ENCODE results near the gene GNL2. TPM values are rescaled to one million over a fixed set of nuclear protein-coding genes. Genes with fewer than 3 reads are reported as not detected.

The GNL2 gene
- polyA plus RNA-seq, 1 experiment, result 43.6 TPM

DNA sequence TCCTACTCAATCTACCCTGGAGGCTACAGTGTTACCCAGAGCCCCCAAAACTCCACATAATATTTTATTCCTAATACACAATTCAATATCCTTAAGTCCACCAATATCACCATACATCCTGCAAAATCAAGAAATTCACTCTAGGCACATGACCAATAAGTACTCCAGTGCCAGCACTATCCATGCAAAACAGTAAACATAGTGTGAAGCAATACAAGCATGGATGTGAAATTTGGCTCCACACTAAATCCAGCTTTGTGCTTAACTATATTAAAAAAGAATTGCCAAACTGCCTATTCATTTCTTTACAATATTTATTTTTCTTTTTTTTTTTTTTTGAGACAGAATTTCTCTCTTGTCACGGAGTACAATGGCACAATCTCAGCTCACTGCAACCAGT is 78.2 kb downstream of the GNL2 start:
- Histone ChIP-seq H3K4me3 (ENCODE audit: low read depth, low read length) (no peak overlapping the region), H3K27me3 (ENCODE audit: control insufficient read depth, insufficient read depth, low read length) (no peaks in the 10 kb centered on the region), H3K36me3 (ENCODE audit: control insufficient read depth, insufficient read depth, low read length) (0 out of 2 replicates have a peak, but pooled peaks cover 1% of the 10 kb centered on the region)
- DNase-seq (ENCODE audit: low read depth), result no peak
- TF ChIP-seq, protein P1, sequence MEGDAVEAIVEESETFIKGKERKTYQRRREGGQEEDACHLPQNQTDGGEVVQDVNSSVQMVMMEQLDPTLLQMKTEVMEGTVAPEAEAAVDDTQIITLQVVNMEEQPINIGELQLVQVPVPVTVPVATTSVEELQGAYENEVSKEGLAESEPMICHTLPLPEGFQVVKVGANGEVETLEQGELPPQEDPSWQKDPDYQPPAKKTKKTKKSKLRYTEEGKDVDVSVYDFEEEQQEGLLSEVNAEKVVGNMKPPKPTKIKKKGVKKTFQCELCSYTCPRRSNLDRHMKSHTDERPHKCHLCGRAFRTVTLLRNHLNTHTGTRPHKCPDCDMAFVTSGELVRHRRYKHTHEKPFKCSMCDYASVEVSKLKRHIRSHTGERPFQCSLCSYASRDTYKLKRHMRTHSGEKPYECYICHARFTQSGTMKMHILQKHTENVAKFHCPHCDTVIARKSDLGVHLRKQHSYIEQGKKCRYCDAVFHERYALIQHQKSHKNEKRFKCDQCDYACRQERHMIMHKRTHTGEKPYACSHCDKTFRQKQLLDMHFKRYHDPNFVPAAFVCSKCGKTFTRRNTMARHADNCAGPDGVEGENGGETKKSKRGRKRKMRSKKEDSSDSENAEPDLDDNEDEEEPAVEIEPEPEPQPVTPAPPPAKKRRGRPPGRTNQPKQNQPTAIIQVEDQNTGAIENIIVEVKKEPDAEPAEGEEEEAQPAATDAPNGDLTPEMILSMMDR (IDR thresholded peaks at IDR 0.05; ENCODE audit: insufficient read depth, low read depth, low read length), result no peak
- ChIA-PET CTCF (no interaction called here), POLR2A (no interaction called here)

Small RNA genes within 50 kb of the gene (small RNA-seq; reads per million reads assigned to genes)
- gene AL034379.1 (ENCODE audit: insufficient read length, low read depth, low replicate concordance), result not detected

Other genes with a start within 250 kb of the GNL2 start
- gene ZC3H12A, start 121.4 kb downstream of the GNL2 start, polyA plus RNA-seq (2011; rRNA removed), result 4.8 and 8.9 TPM in 2 replicates
- gene MEAF6, start 81.2 kb downstream of the GNL2 start, polyA plus RNA-seq (2011; rRNA removed), result 43.1 and 49.6 TPM in 2 replicates
- gene SNIP1, start 41.6 kb downstream of the GNL2 start, polyA plus RNA-seq (2011; rRNA removed), result 5.8 and 7.0 TPM in 2 replicates
- 3.8 and 5.5 TPM in 2 replicates for gene DNALI1, start 39.0 kb downstream of the GNL2 start, polyA plus RNA-seq (2011; rRNA removed)
- 0.04 and 0.05 TPM in 2 replicates for gene RSPO1, start 39.0 kb upstream of the GNL2 start, polyA plus RNA-seq (2011; rRNA removed)
- 14.9 and 28.2 TPM in 2 replicates for gene CDCA8, start 96.6 kb upstream of the GNL2 start, polyA plus RNA-seq (2011; rRNA removed)
- gene EPHA10, start 169.2 kb upstream of the GNL2 start, polyA plus RNA-seq (2011; rRNA removed), result 0.04 TPM in 1 of 2 replicates, not detected in the other
- gene MANEAL, start 197.9 kb upstream of the GNL2 start, polyA plus RNA-seq (2011; rRNA removed), result 2.5 and 4.0 TPM in 2 replicates
- 30.9 and 34.1 TPM in 2 replicates for gene C1orf122, start 211.9 kb upstream of the GNL2 start, polyA plus RNA-seq (2011; rRNA removed)
- 15.1 and 19.8 TPM in 2 replicates for gene YRDC, start 212.3 kb upstream of the GNL2 start, polyA plus RNA-seq (2011; rRNA removed)